Prostate gland (tissue), 2 donors: ENCODE measurements around the gene HUS1. TPM values are rescaled to one million over a fixed set of nuclear protein-coding genes. Genes with fewer than 3 reads are reported as not detected.
A peak's percentile ranks its signal among the peaks of the same experiment; 100 is the strongest.

ENCODE experiments used
- DNase-seq: peaks from one replicate; pipeline ENCODE4 v3.0.0-alpha.2; 2019; ENCODE audit warnings: low spot score
- H3K27ac ChIP-seq, 2 donors: fragments of 200-600 bp; sonication (generic); 2 replicates each; pipeline ENCODE4 v1.5.1; 2017 to 2019
- H3K27me3 ChIP-seq: fragments of 200-600 bp; sonication (generic); replicated peaks from 2 replicates; pipeline ENCODE4 v1.5.1; 2019; ENCODE audit not compliant: insufficient read depth
- H3K36me3 ChIP-seq, 2 donors: fragments of 200-600 bp; sonication (generic); 1 replicate in 1 of 2; 2 replicates in 1 of 2; pipeline versions ENCODE4 v1.5.1 to v1.8.1; 2017 to 2019
- H3K4me1 ChIP-seq: fragments of 200-600 bp; sonication (generic); replicated peaks from 2 replicates; pipeline ENCODE4 v1.5.1; 2019
- H3K4me3 ChIP-seq, 2 donors: fragments of 200-600 bp; sonication (generic); 2 replicates each; pipeline ENCODE4 v1.5.1; 2017 to 2019
- H3K9me3 ChIP-seq: fragments of 200-600 bp; sonication (generic); 2 replicates; pipeline ENCODE4 v1.5.1; 2017
- CTCF ChIP-seq, 4 experiments: fragments of 200-600 bp in 2 of 4; fragments of 450-650 bp in 2 of 4; sonication (generic) in 2 of 4; IDR thresholded peaks; 1 replicate in 3 of 4; 2 replicates in 1 of 4; pipeline ENCODE4 v1.5.1; 2016 to 2019; ENCODE audit warnings: antibody characterized with exemption in 4 of 4, mild to moderate bottlenecking in 2 of 4, moderate library complexity in 2 of 4
- POLR2A ChIP-seq: fragments of 450-650 bp; IDR thresholded peaks from one replicate; pipeline ENCODE4 v1.6.1; 2016; ENCODE audit warnings: antibody characterized with exemption, mild to moderate bottlenecking
- POLR2AphosphoS5 ChIP-seq: sonication (generic); formaldehyde crosslinking; IDR thresholded peaks from one replicate; pipeline ENCODE4 v1.6.1; 2017; ENCODE audit warnings: antibody characterized with exemption
- WGBS: methylation state at CpG from one replicate; pipeline ENCODE4 v1.1.5; 2018; 5-methylcytosine and 5-hydroxymethylcytosine counted together
- intact Hi-C: fragments of 100-400 bp; cut with DNase I; formaldehyde crosslinking; loops from one replicate; pipeline ENCODE4 v1.14.2; 2022
- total RNA-seq, 2 donors: library from RNA; depleted of rRNA; stranded (reverse); fragments of >200 nt; gene quantifications; one replicate each; pipeline ENCODE4 v1.1.0, GENCODE V29; 2016

Gene HUS1
- total RNA-seq, 2 donors from 2014 or later, result 26.1 to 43.1 TPM

GRCh38 chr7:47952224-47952623 is 27.2 kb downstream of the HUS1 start:
- Histone ChIP-seq H3K9me3 (no peaks in the 10 kb centered on the region), H3K27me3 (no peaks in the 10 kb centered on the region), H3K27ac (no peak overlapping the region), H3K4me3 (no peak overlapping the region), H3K36me3 (no peaks in the 10 kb centered on the region), H3K4me1 (no peaks in the 10 kb centered on the region)
- DNase-seq, result no peak
- 71% methylated on average over 4 of the region's 4 CpGs for WGBS
- intact Hi-C loops, result no loop called here
- TF ChIP-seq CTCF (IDR thresholded peaks at IDR 0.05) (no peak), POLR2A (no peak), POLR2AphosphoS5 (no peak)

- no peaks in the 10 kb centered on the region for H3K27me3 ChIP-seq
- no peak overlapping the region for H3K4me3 ChIP-seq
- no peaks in the 10 kb centered on the region for H3K9me3 ChIP-seq
- peak; percentile 24 for DNase-seq
- H3K27ac ChIP-seq, result no peak overlapping the region
- H3K36me3 ChIP-seq, result no peaks in the 10 kb centered on the region
- intact Hi-C loops, result no loop called here
- TF ChIP-seq POLR2A, result no peak
- TF ChIP-seq CTCF (IDR thresholded peaks at IDR 0.05), result no peak
- peak; percentile 57 for TF ChIP-seq POLR2AphosphoS5
- no peaks in the 10 kb centered on the region for H3K4me1 ChIP-seq
Measured at GRCh38 chr7:47951374-47951773, 28.0 kb downstream of the HUS1 start.

GRCh38 chr7:47950714-47951113 is 28.7 kb downstream of the HUS1 start:
- TF ChIP-seq POLR2AphosphoS5 (no peak), POLR2A (no peak), CTCF (IDR thresholded peaks at IDR 0.05) (no peak)
- intact Hi-C loops, result no loop called here
- Histone ChIP-seq H3K27ac (no peak overlapping the region), H3K27me3 (no peaks in the 10 kb centered on the region), H3K9me3 (no peaks in the 10 kb centered on the region), H3K4me1 (no peaks in the 10 kb centered on the region), H3K36me3 (no peaks in the 10 kb centered on the region), H3K4me3 (no peak overlapping the region)
- DNase-seq, result no peak
- 47% methylated on average over 11 of the region's 11 CpGs for WGBS

- Histone ChIP-seq H3K4me1 (no peaks in the 10 kb centered on the region), H3K9me3 (no peaks in the 10 kb centered on the region), H3K36me3 (no peaks in the 10 kb centered on the region), H3K4me3 (no peak overlapping the region), H3K27ac (no peak overlapping the region), H3K27me3 (no peaks in the 10 kb centered on the region)
- no peak for DNase-seq
- WGBS, result 90% methylated on average over 4 of the region's 4 CpGs
- intact Hi-C loops, result no loop called here
- TF ChIP-seq CTCF (IDR thresholded peaks at IDR 0.05) (no peak), POLR2AphosphoS5 (no peak), POLR2A (no peak)
Measured at GRCh38 chr7:47949703-47950102, 29.7 kb downstream of the HUS1 start.

GRCh38 chr7:47948141-47948790 is 31.1 kb downstream of the HUS1 start, which contains the start of gene PKD1L1:
Gene PKD1L1 (minus strand): TSS chr7:47948466. CDS start chr7:47948440, 26 bp downstream.
- Histone ChIP-seq H3K36me3 (no peaks in the 10 kb centered on the region), H3K9me3 (no peaks in the 10 kb centered on the region), H3K4me3 (no peak within 1 kb of the TSS), H3K27me3 (no peaks in the 10 kb centered on the region), H3K27ac (no peak within 1 kb of the TSS), H3K4me1 (no peaks in the 10 kb centered on the region)
- WGBS, result 83% methylated on average over 7 of the region's 7 CpGs
- TF ChIP-seq POLR2A (no peak), CTCF (IDR thresholded peaks at IDR 0.05) (no peak), POLR2AphosphoS5 (no peak)
- intact Hi-C loops, result no loop called here
- DNase-seq, result no peak
